Measurements from ENCODE around the gene NCOA6. TPM values are rescaled to one million over a fixed set of nuclear protein-coding genes. Genes with fewer than 3 reads are reported as not detected.
A peak's percentile ranks its signal among the peaks of the same experiment; 100 is the strongest.

NCOA6 gene
- total RNA-seq = 14.0 TPM
- long read RNA-seq, partial matches to known transcripts = 3 of 5 reads
- long read RNA-seq, other reads (novel, unspliced or antisense) = 2 of 5 reads

GRCh38 chr20:34825530-34826362, at the start of gene NCOA6:
TSS of gene NCOA6 (minus strand) at chr20:34825651. CDS start at chr20:34782355, 43,296 bp downstream.
- no peak for TF ChIP-seq CTCF (IDR thresholded peaks at IDR 0.05; ENCODE audit: borderline replicate concordance)

GRCh38 chr20:34874094-34874654, 48.7 kb upstream of the NCOA6 start:
- intact Hi-C loops (cut with micrococcal nuclease) = loop anchor here (5.0 kb wide), 1 partner anchor 88 kb away; no protein-coding TSS in a partner anchor
- Histone ChIP-seq H3K4me1 (peaks cover 80% of the 10 kb centered on the region), H3K36me3 (no peaks in the 10 kb centered on the region), H3K4me3 (no peak overlapping the region), H3K27ac (replicated peaks) (peak overlapping the region; percentile 89), H3K9me3 (replicated peaks) (no peaks in the 10 kb centered on the region), H3K27me3 (ENCODE audit: low read depth) (no peaks in the 10 kb centered on the region)
- peak; percentile 94 for TF ChIP-seq CTCF (IDR thresholded peaks at IDR 0.05; ENCODE audit: borderline replicate concordance)
- DNase-seq = peak; percentile 66

More at GRCh38 chr20:34825530-34826362, at the start of gene NCOA6:
- H3K9me3 ChIP-seq (replicated peaks) = no peaks in the 10 kb centered on the region
- no peaks in the 10 kb centered on the region for H3K27me3 ChIP-seq (ENCODE audit: low read depth)
- H3K27ac ChIP-seq (replicated peaks) = peak within 1 kb of the TSS; percentile 98
- H3K36me3 ChIP-seq = no peaks in the 10 kb centered on the region
- H3K4me3 ChIP-seq = peak within 1 kb of the TSS; percentile 92
- peaks cover 46% of the 10 kb centered on the region for H3K4me1 ChIP-seq
- intact Hi-C loops (cut with micrococcal nuclease) = no loop called here
- peak; percentile 91 for DNase-seq

GRCh38 chr20:34873583-34874093, 48.2 kb upstream of the NCOA6 start:
- no peaks in the 10 kb centered on the region for H3K36me3 ChIP-seq
- intact Hi-C loops (cut with micrococcal nuclease) = loop anchor here (5.0 kb wide), 1 partner anchor 89 kb away; no protein-coding TSS in a partner anchor
- H3K27me3 ChIP-seq (ENCODE audit: low read depth) = no peaks in the 10 kb centered on the region
- peaks cover 78% of the 10 kb centered on the region for H3K4me1 ChIP-seq
- no peak for DNase-seq
- no peak for TF ChIP-seq CTCF (IDR thresholded peaks at IDR 0.05; ENCODE audit: borderline replicate concordance)
- peak overlapping the region; percentile 89 for H3K4me3 ChIP-seq
- H3K9me3 ChIP-seq (replicated peaks) = no peaks in the 10 kb centered on the region
- H3K27ac ChIP-seq (replicated peaks) = peak overlapping the region; percentile 84

- peak within 1 kb of the TSS; percentile 89 for H3K4me3 ChIP-seq
- no peaks in the 10 kb centered on the region for H3K27me3 ChIP-seq (ENCODE audit: low read depth)
- intact Hi-C loops (cut with micrococcal nuclease) = loop anchor here (5.0 kb wide), 1 partner anchor 90 kb away; no protein-coding TSS in a partner anchor
- peak; percentile 85 for DNase-seq
- peaks cover 69% of the 10 kb centered on the region for H3K4me1 ChIP-seq
- no peaks in the 10 kb centered on the region for H3K36me3 ChIP-seq
- H3K9me3 ChIP-seq (replicated peaks) = no peaks in the 10 kb centered on the region
- H3K27ac ChIP-seq (replicated peaks) = peak within 1 kb of the TSS; percentile 84
- peak; percentile 77 for TF ChIP-seq CTCF (IDR thresholded peaks at IDR 0.05; ENCODE audit: borderline replicate concordance)
Measured at GRCh38 chr20:34872622-34873224, 47.3 kb upstream of the NCOA6 start, which contains the start of gene GGT7. TSS of gene GGT7 (minus strand) at chr20:34872856. CDS start at chr20:34872815, 41 bp downstream.

All from left ventricle myocardium inferior (tissue), 1 donor.